ENCODE measurements around the gene MEG3.

The MEG3 gene

GRCh38 chr14:100871234-100872186 lies 45.6 kb downstream of the MEG3 start:
- Mint-ChIP-seq H3K27ac (no peak overlapping the region), H3K9me3 (peaks cover 6% of the 10 kb centered on the region), H3K4me1 (peaks cover 10% of the 10 kb centered on the region), H3K36me3 (ENCODE audit: low read depth) (no peaks in the 10 kb centered on the region), H3K27me3 (ENCODE audit: low read depth, poor library complexity) (peaks cover 11% of the 10 kb centered on the region), H3K4me3 (no peak overlapping the region)
- no peak for TF ChIP-seq CTCF (IDR thresholded peaks at IDR 0.05)
- DNase-seq: no peak

GRCh38 chr14:100872259-100873095 lies 46.6 kb downstream of the MEG3 start:
- TF ChIP-seq CTCF (IDR thresholded peaks at IDR 0.05): no peak
- Mint-ChIP-seq H3K27me3 (ENCODE audit: low read depth, poor library complexity) (peaks cover 14% of the 10 kb centered on the region), H3K36me3 (ENCODE audit: low read depth) (no peaks in the 10 kb centered on the region), H3K27ac (no peak overlapping the region), H3K9me3 (peaks cover 6% of the 10 kb centered on the region), H3K4me1 (peaks cover 14% of the 10 kb centered on the region), H3K4me3 (no peak overlapping the region)
- no peak for DNase-seq

- Mint-ChIP-seq H3K4me3 (no peak overlapping the region), H3K27ac (peak overlapping the region; percentile 45), H3K4me1 (peaks cover 14% of the 10 kb centered on the region), H3K9me3 (peaks cover 6% of the 10 kb centered on the region), H3K36me3 (ENCODE audit: low read depth) (no peaks in the 10 kb centered on the region), H3K27me3 (ENCODE audit: low read depth, poor library complexity) (peaks cover 14% of the 10 kb centered on the region)
- no peak for DNase-seq
- TF ChIP-seq CTCF (IDR thresholded peaks at IDR 0.05): no peak
Measured at GRCh38 chr14:100873096-100873482, 47.2 kb downstream of the MEG3 start.

- Mint-ChIP-seq H3K4me3 (no peak overlapping the region), H3K36me3 (ENCODE audit: low read depth) (no peaks in the 10 kb centered on the region), H3K4me1 (peaks cover 14% of the 10 kb centered on the region), H3K27ac (no peak overlapping the region), H3K27me3 (ENCODE audit: low read depth, poor library complexity) (peaks cover 14% of the 10 kb centered on the region), H3K9me3 (peaks cover 6% of the 10 kb centered on the region)
- TF ChIP-seq CTCF (IDR thresholded peaks at IDR 0.05): no peak
- DNase-seq: no peak
Measured at GRCh38 chr14:100874051-100874410, 48.1 kb downstream of the MEG3 start.

GRCh38 chr14:100874411-100875091 lies 48.6 kb downstream of the MEG3 start:
- TF ChIP-seq CTCF (IDR thresholded peaks at IDR 0.05): no peak
- peaks cover 14% of the 10 kb centered on the region for H3K4me1 Mint-ChIP-seq
- no peak overlapping the region for H3K4me3 Mint-ChIP-seq
- no peak overlapping the region for H3K27ac Mint-ChIP-seq
- H3K27me3 Mint-ChIP-seq (ENCODE audit: low read depth, poor library complexity): peaks cover 14% of the 10 kb centered on the region
- no peaks in the 10 kb centered on the region for H3K36me3 Mint-ChIP-seq (ENCODE audit: low read depth)
- peaks cover 6% of the 10 kb centered on the region for H3K9me3 Mint-ChIP-seq
- DNase-seq: no peak
